C4-2B (cell line): ENCODE data around the gene ANKRD44.

ENCODE experiments used
- H3K27ac ChIP-seq: fragments of 450-650 bp; 2 replicates; pipeline ENCODE4 v1.5.1; 2017
- ZFX ChIP-seq: fragments of 450-650 bp; IDR thresholded peaks from 2 replicates; pipeline ENCODE4 v1.6.1; 2017
- TF ChIP-seq, protein P1 (sequence below): fragments of 450-650 bp; conservative IDR thresholded peaks from 2 replicates; pipeline ENCODE4 v1.5.1; 2017; ENCODE audit warnings: mild to moderate bottlenecking

The ANKRD44 gene

DNA sequence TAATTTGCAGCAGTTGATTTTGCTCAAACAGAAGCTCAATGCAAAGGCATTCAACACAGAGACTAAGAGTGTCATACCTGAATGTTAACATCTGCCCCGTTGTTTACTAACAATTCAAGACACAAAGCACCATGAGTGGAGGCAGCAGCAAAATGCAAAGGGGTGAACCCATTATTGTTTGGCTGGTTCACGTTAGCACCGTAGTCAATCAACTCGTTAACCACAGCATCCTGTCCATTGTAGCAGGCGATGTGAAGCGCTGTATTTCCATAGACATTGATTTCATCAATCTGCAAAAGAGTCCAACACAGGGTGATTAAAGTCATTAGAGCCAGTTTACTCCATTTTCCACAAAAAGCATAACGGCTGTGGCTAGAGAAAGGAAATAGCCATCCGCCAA is 189.3 kb downstream of the ANKRD44 start:
- H3K27ac ChIP-seq = no peak overlapping the region
- no peak for TF ChIP-seq ZFX
- TF ChIP-seq, protein P1, sequence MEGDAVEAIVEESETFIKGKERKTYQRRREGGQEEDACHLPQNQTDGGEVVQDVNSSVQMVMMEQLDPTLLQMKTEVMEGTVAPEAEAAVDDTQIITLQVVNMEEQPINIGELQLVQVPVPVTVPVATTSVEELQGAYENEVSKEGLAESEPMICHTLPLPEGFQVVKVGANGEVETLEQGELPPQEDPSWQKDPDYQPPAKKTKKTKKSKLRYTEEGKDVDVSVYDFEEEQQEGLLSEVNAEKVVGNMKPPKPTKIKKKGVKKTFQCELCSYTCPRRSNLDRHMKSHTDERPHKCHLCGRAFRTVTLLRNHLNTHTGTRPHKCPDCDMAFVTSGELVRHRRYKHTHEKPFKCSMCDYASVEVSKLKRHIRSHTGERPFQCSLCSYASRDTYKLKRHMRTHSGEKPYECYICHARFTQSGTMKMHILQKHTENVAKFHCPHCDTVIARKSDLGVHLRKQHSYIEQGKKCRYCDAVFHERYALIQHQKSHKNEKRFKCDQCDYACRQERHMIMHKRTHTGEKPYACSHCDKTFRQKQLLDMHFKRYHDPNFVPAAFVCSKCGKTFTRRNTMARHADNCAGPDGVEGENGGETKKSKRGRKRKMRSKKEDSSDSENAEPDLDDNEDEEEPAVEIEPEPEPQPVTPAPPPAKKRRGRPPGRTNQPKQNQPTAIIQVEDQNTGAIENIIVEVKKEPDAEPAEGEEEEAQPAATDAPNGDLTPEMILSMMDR = no peak

DNA sequence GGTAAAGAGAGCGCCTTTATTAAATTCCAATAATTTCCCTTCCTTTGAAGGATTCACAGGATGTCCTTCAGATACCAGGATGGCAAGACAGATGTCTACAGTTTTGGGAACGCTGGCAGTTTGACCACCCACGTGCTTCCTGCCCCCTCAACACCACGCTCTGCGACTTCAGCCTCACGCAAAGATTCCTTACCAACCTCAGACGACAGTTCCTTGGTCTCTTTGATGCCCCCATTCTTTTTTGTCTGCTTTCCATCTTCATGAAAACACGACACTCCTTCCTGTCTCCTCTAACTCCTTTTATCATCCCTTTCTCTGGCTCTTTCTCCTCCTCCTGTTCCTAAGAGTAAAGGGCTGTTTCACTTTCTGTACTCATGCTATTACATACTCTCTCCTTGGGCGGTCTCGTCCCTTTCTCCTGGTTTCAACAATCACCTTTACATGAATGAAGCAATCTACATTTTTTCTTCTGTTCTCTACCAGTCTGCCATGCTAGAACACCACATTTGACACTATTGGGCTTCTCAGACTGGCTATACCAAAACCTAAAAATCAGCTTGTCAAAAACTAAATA is 194.2 kb downstream of the ANKRD44 start:
- no peak for TF ChIP-seq ZFX
- TF ChIP-seq, protein P1 = no peak

DNA sequence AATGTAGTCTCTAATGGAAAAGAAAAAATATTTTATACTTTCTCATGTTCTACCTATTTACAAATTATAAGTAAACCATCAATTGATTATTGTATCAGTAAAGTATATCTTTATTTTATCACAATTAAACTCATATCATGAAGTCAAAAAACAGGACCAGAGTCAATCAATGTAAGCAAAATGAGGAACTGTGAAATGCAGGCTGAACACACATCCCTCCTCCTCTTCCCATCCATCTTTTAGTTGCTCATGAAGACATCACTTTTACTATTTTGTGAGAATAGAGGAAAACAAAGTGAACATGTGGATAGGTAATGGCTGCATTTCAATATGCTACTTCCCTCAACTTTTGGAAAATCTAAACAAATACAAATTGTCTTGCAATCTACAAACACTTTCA is 195.3 kb downstream of the ANKRD44 start:
- no peak for TF ChIP-seq ZFX
- TF ChIP-seq, protein P1 = no peak
- no peak overlapping the region for H3K27ac ChIP-seq

More for the DNA sequence above, 194.2 kb downstream of the ANKRD44 start:
- no peak overlapping the region for H3K27ac ChIP-seq

DNA sequence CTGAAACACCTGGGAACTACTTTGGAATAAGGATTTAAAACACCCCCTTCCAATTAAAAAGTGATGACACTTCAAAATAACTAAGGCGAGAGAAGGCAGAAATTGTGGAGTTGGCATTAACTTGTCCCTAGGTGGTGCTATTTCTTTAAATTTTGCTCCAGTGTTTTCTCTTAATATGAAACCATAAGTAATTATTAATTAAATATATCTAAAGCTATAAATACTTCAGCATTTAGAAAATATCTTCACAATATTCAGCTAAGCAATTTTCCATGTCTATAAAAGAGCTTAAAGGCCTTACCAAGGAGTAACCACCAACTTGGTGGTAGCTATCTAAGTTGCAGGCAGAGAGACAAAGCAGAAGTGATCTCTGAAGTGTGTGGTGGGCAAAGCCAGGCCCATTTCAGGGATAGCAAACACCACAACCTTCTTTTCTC is 197.3 kb downstream of the ANKRD44 start:
- no peak overlapping the region for H3K27ac ChIP-seq
- no peak for TF ChIP-seq ZFX
- TF ChIP-seq, protein P1 = peak; percentile 71

DNA sequence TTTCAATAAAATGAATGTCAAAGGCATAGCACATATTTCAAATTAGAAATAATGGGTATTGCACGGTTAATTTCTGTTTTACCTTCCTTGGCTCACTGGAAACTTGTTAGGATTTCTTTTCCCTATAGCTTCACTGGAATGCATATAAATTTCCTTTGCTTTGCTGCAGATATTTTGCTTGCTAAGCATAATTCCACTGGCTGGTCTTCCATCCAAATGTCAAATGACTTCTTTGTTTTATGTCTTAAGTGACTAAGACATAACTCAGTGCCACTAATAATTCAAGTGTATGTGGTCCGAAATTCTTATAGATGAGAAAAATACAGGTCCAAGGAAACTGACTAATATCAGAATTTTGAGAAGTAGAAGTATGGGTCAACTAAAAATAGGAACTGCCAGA is 201.3 kb downstream of the ANKRD44 start:
- H3K27ac ChIP-seq = no peak overlapping the region
- TF ChIP-seq ZFX = no peak
- TF ChIP-seq, protein P1 = no peak

DNA sequence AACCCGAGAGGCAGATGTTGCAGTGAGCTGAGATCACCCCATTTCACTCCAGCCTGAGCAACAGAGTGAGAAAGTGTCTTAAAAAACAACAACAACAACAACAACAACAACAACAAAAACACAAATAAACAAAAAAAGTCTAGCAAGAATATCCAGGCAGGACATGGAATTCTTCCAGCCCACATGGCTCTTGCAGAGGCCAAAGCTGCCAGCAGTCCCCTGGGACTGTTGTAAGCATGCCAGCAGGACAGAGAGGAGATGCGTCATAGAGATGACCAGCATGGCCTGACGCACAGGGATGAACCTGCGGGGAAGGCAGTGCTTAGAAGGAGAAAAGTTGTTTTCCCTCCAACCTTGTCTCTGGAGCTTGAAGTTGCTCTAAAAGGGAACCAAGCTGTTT is 201.8 kb downstream of the ANKRD44 start:
- TF ChIP-seq, protein P1 = no peak
- TF ChIP-seq ZFX = no peak
- no peak overlapping the region for H3K27ac ChIP-seq

DNA sequence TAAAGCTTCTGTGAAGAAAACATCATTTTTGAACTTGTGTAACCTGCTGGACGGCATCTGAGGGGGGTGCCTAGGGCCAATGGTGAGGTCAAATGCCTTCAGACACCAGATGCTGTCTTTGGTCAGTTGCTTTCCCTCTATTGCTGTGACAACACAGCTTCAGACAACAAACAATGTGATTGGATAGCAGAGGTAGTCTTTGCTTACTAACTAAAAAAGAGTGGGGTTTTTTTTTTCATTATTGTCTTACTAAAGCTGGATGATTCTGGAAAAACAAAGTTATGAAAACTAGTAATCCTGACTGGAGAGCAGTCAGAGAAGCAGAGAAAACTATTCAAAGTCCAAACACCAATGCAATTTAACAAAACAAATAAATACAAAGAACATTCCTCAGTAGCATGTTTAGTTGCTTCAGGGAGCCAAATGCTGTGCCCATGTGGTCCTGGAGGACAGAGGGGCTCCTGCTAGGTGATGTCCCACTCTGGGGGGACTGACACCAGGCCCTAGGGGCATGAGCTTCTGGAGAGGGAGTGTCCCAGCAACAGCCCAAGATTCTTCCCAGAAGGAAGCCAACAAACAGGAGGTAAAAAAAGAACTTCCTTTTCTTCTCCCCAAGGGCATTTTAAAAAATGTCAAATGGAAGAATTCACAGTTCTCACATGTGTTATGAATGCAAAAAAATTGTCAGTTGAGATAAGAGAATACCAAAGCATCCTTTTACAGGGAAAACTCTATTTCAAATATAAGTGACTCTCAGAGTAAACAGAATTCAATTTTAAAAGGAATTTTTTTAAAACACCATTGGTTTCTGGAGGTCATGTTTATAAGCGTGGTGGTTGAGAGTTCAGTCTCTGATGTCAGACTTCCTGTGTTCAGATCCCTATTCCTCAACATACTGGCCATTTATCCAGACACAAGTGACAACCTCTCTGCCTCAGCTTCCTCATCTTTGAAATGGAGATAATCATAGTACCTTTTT is 203.0 kb downstream of the ANKRD44 start:
- TF ChIP-seq, protein P1 = no peak
- TF ChIP-seq ZFX = no peak
- H3K27ac ChIP-seq = no peak overlapping the region
